Breast epithelium (tissue), 4 donors: ENCODE measurements around the gene VWA5B2. TPM values are rescaled to one million over a fixed set of nuclear protein-coding genes. Genes with fewer than 3 reads are reported as not detected.

Experiments used
- DNase-seq, 2 donors: peaks; one replicate each; pipeline ENCODE4 v3.0.0-alpha.2; 2019; ENCODE audit warnings: low spot score in 2 of 2
- H3K27ac ChIP-seq, 2 donors: fragments of 200-600 bp; sonication (generic) in 1 of 2; one replicate each; pipeline ENCODE4 v1.5.1; 2016 to 2019; ENCODE audit warnings: mild to moderate bottlenecking in 1 of 2
- H3K27me3 ChIP-seq, 2 donors: fragments of 200-600 bp; sonication (generic) in 1 of 2; one replicate each; pipeline versions ENCODE4 v1.5.1 to v1.6.0; 2017 to 2019; ENCODE audit warnings: control low read depth in 1 of 2, mild to moderate bottlenecking in 1 of 2
- H3K36me3 ChIP-seq: fragments of 200-600 bp; one replicate; pipeline ENCODE4 v1.5.1; 2019
- H3K4me1 ChIP-seq, 2 donors: fragments of 200-600 bp; sonication (generic); one replicate each; pipeline ENCODE4 v1.5.1; 2016 to 2019; ENCODE audit warnings: control low read depth in 1 of 2
- H3K4me3 ChIP-seq, 3 donors: fragments of 200-600 bp; sonication (generic); 1 replicate in 2 of 3; 2 replicates in 1 of 3; pipeline ENCODE4 v1.5.1; 2016 to 2019; ENCODE audit warnings: mild to moderate bottlenecking in 3 of 3, moderate library complexity in 2 of 3
- H3K9me3 ChIP-seq, 2 donors: fragments of 200-600 bp; sonication (generic) in 1 of 2; one replicate each; pipeline ENCODE4 v1.5.1; 2016 to 2019; ENCODE audit warnings: control low read depth in 1 of 2
- CTCF ChIP-seq, 3 donors: fragments of 450-650 bp; IDR thresholded peaks; one replicate each; pipeline ENCODE4 v1.5.1; 2016 to 2017; ENCODE audit warnings: antibody characterized with exemption in 3 of 3, mild to moderate bottlenecking in 3 of 3, moderate library complexity in 3 of 3
- POLR2A ChIP-seq: fragments of 450-650 bp; IDR thresholded peaks from one replicate; pipeline ENCODE4 v1.6.1; 2016; ENCODE audit warnings: antibody characterized with exemption, mild to moderate bottlenecking, moderate library complexity
- POLR2AphosphoS5 ChIP-seq, 3 donors: sonication (generic); formaldehyde crosslinking; IDR thresholded peaks; one replicate each; pipeline ENCODE4 v1.6.1; 2017; ENCODE audit warnings: antibody characterized with exemption in 3 of 3
- intact Hi-C: fragments of 100-400 bp; cut with DNase I; formaldehyde crosslinking; loops from one replicate; pipeline ENCODE4 v1.15.1; 2023; ENCODE audit warnings: low total_unique reads
- total RNA-seq, 3 donors: library from RNA; depleted of rRNA; stranded (reverse); fragments of >200 nt; gene quantifications; one replicate each; pipeline ENCODE4 v1.1.0, GENCODE V29; 2016

Gene VWA5B2
- total RNA-seq, 3 donors from 2014 or later: 0.16 to 0.88 (median 0.33) TPM

GRCh38 chr3:184272269-184272668, 42.9 kb downstream of the VWA5B2 start:
- intact Hi-C loops: no loop called here
- no peak for DNase-seq
- peaks cover 0 to 27% of the 10 kb centered on the region in 2 donors for H3K27me3 ChIP-seq

GRCh38 chr3:184275381-184275701, 46.0 kb downstream of the VWA5B2 start:
- Histone ChIP-seq H3K36me3 (no peaks in the 10 kb centered on the region), H3K4me1 (no peaks in the 10 kb centered on the region), H3K9me3 (no peaks in the 10 kb centered on the region), H3K4me3 (no peak overlapping the region), H3K27ac (no peak overlapping the region), H3K27me3 (peaks cover 0 to 36% of the 10 kb centered on the region in 2 donors)
- TF ChIP-seq POLR2A (no peak), POLR2AphosphoS5 (IDR thresholded peaks at IDR 0.05) (no peak), CTCF (IDR thresholded peaks at IDR 0.05) (no peak)
- DNase-seq: no peak
- intact Hi-C loops: no loop called here

More at GRCh38 chr3:184272269-184272668, 42.9 kb downstream of the VWA5B2 start:
- Histone ChIP-seq H3K36me3 (no peaks in the 10 kb centered on the region), H3K4me3 (no peak overlapping the region), H3K27ac (no peak overlapping the region), H3K4me1 (no peaks in the 10 kb centered on the region), H3K9me3 (no peaks in the 10 kb centered on the region)
- no peak for TF ChIP-seq POLR2A
- no peak for TF ChIP-seq CTCF (IDR thresholded peaks at IDR 0.05)
- TF ChIP-seq POLR2AphosphoS5 (IDR thresholded peaks at IDR 0.05): no peak

- Histone ChIP-seq H3K36me3 (no peaks in the 10 kb centered on the region), H3K27me3 (peaks cover 0 to 36% of the 10 kb centered on the region in 2 donors), H3K4me1 (no peaks in the 10 kb centered on the region), H3K9me3 (no peaks in the 10 kb centered on the region), H3K27ac (no peak within 1 kb of the TSS), H3K4me3 (peak within 1 kb of the TSS in 2 of 3 donors; percentile 24 to 44)
- intact Hi-C loops: no loop called here
- no peak for DNase-seq
- no peak for TF ChIP-seq CTCF (IDR thresholded peaks at IDR 0.05)
- no peak for TF ChIP-seq POLR2AphosphoS5 (IDR thresholded peaks at IDR 0.05)
- no peak for TF ChIP-seq POLR2A
Observed at GRCh38 chr3:184275961-184276910, 46.9 kb downstream of the VWA5B2 start, which contains the start of gene ECE2. Gene ECE2, plus strand, starts transcription at chr3:184276022. Its CDS starts 132 bp downstream, at chr3:184276154.

GRCh38 chr3:184277366-184277765, 48.0 kb downstream of the VWA5B2 start:
- no peaks in the 10 kb centered on the region for H3K9me3 ChIP-seq
- H3K4me1 ChIP-seq: no peaks in the 10 kb centered on the region
- H3K27ac ChIP-seq: no peak overlapping the region
- no peak for DNase-seq
- peaks cover 0 to 36% of the 10 kb centered on the region in 2 donors for H3K27me3 ChIP-seq
- H3K36me3 ChIP-seq: no peaks in the 10 kb centered on the region
- intact Hi-C loops: no loop called here
- H3K4me3 ChIP-seq: no peak overlapping the region
- no peak for TF ChIP-seq POLR2AphosphoS5 (IDR thresholded peaks at IDR 0.05)
- no peak for TF ChIP-seq POLR2A
- TF ChIP-seq CTCF (IDR thresholded peaks at IDR 0.05): no peak

- Histone ChIP-seq H3K36me3 (no peaks in the 10 kb centered on the region), H3K27ac (no peak overlapping the region), H3K9me3 (no peaks in the 10 kb centered on the region), H3K4me3 (no peak overlapping the region), H3K4me1 (no peaks in the 10 kb centered on the region), H3K27me3 (peaks cover 0 to 2% of the 10 kb centered on the region in 2 donors)
- intact Hi-C loops: no loop called here
- no peak for TF ChIP-seq POLR2A
- TF ChIP-seq POLR2AphosphoS5 (IDR thresholded peaks at IDR 0.05): no peak
- TF ChIP-seq CTCF (IDR thresholded peaks at IDR 0.05): no peak
- no peak for DNase-seq
Observed at GRCh38 chr3:184282941-184283340, 53.6 kb downstream of the VWA5B2 start.
